Activated T-cell treated with anti-CD3 and anti-CD28 coated beads, Interleukin-2, amount 50 U/mL, for 24 hours (primary cell): ENCODE measurements around the gene SULT1E1.
"Not testable (repeated sequence)": the region's sequence is repeated elsewhere in the genome, so short reads cannot be mapped to it uniquely, and the experiment has no call there.

Experiments
- DNase-seq: peaks from one replicate; pipeline ENCODE4 v3.0.0-alpha.2; 2020
- H3K27ac Mint-ChIP-seq: 2 replicates; pipeline ENCODE4 v1.8.0; 2020; ENCODE audit warnings: mild to moderate bottlenecking, mixed read lengths
- H3K27me3 Mint-ChIP-seq: 2 replicates; pipeline ENCODE4 v1.8.0; 2020; ENCODE audit warnings: mixed read lengths
- H3K36me3 Mint-ChIP-seq: 2 replicates; pipeline ENCODE4 v1.8.0; 2020; ENCODE audit warnings: low read depth, mixed read lengths
- H3K4me1 Mint-ChIP-seq: 2 replicates; pipeline ENCODE4 v1.8.0; 2020; ENCODE audit warnings: low read depth, mixed read lengths
- H3K4me3 Mint-ChIP-seq: 2 replicates; pipeline ENCODE4 v1.8.0; 2020; ENCODE audit warnings: mild to moderate bottlenecking, moderate library complexity, mixed read lengths
- H3K9me3 Mint-ChIP-seq: 2 replicates; pipeline ENCODE4 v1.8.0; 2020; ENCODE audit warnings: mixed read lengths

The SULT1E1 gene

DNA sequence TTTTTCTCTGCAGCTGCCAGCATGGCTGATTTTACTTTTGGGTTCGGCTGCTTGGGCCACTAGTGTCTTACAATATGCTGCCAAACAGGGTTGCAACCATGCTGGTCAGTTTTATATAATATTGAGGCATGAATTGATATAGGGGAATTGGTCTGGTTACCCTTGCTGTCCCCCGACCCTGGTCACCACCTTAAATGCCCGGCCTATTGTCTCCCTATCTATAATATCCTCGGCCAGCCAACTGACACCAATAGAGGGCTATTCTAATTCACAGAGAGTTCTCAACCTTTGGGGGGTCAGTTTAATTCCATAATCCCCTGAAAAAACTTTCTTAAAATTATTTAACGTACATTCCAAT, 28.7 kb downstream of the SULT1E1 start:
- DNase-seq = no peak
- no peak overlapping the region for H3K27ac Mint-ChIP-seq
- H3K9me3 Mint-ChIP-seq = no peaks in the 10 kb centered on the region
- no peaks in the 10 kb centered on the region for H3K36me3 Mint-ChIP-seq
- peaks cover 14% of the 10 kb centered on the region for H3K4me1 Mint-ChIP-seq
- peak overlapping the region; percentile 74 for H3K4me3 Mint-ChIP-seq
- peaks cover 2% of the 10 kb centered on the region for H3K27me3 Mint-ChIP-seq

GRCh38 chr4:69830560-69831269, 29.2 kb downstream of the SULT1E1 start:
- H3K27me3 Mint-ChIP-seq = peaks cover 2% of the 10 kb centered on the region
- no peak overlapping the region for H3K4me3 Mint-ChIP-seq
- DNase-seq = no peak
- no peaks in the 10 kb centered on the region for H3K36me3 Mint-ChIP-seq
- no peak overlapping the region for H3K27ac Mint-ChIP-seq
- H3K4me1 Mint-ChIP-seq = peaks cover 12% of the 10 kb centered on the region
- H3K9me3 Mint-ChIP-seq = no peaks in the 10 kb centered on the region

GRCh38 chr4:69830192-69830559, 29.8 kb downstream of the SULT1E1 start:
- DNase-seq = no peak
- no peaks in the 10 kb centered on the region for H3K9me3 Mint-ChIP-seq
- H3K27ac Mint-ChIP-seq = no peak overlapping the region
- peaks cover 13% of the 10 kb centered on the region for H3K4me1 Mint-ChIP-seq
- H3K27me3 Mint-ChIP-seq = peaks cover 2% of the 10 kb centered on the region
- no peak overlapping the region for H3K4me3 Mint-ChIP-seq
- H3K36me3 Mint-ChIP-seq = no peaks in the 10 kb centered on the region

DNA sequence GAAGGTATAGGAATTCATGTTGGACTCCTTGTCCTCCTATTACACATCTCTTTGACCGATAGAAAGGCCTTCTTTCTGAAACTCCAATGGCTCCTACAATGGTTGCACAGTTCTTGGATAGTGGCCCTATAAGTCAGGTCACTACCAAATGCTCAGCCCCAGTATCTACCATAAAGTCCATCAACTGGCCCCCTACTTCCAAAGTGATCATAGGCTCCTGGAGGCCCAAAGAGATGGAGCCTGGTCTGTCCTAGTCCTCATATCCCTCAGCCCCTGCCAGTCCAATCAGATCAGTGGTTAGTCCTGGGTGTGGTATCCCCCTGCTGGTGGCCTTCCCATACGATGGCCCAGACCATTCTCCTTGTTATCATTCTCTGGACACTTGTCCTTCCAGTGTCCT, 30.3 kb downstream of the SULT1E1 start:
- no peak for DNase-seq
- peaks cover 18% of the 10 kb centered on the region for H3K4me1 Mint-ChIP-seq
- no peak overlapping the region for H3K27ac Mint-ChIP-seq
- peaks cover 2% of the 10 kb centered on the region for H3K27me3 Mint-ChIP-seq
- no peaks in the 10 kb centered on the region for H3K9me3 Mint-ChIP-seq
- H3K4me3 Mint-ChIP-seq = no peak overlapping the region
- no peaks in the 10 kb centered on the region for H3K36me3 Mint-ChIP-seq

- no peak overlapping the region for H3K27ac Mint-ChIP-seq
- H3K27me3 Mint-ChIP-seq = peaks cover 2% of the 10 kb centered on the region
- peaks cover 18% of the 10 kb centered on the region for H3K4me1 Mint-ChIP-seq
- no peak overlapping the region for H3K4me3 Mint-ChIP-seq
- no peaks in the 10 kb centered on the region for H3K9me3 Mint-ChIP-seq
- DNase-seq = no peak
- no peaks in the 10 kb centered on the region for H3K36me3 Mint-ChIP-seq
These were observed 31.1 kb downstream of the SULT1E1 start for GRCh38 chr4:69828828-69829227.

- H3K27ac Mint-ChIP-seq, H3K36me3 Mint-ChIP-seq, H3K27me3 Mint-ChIP-seq, H3K9me3 Mint-ChIP-seq, DNase-seq: not testable (repeated sequence)
- Mint-ChIP-seq H3K4me3 (peak overlapping the region; percentile 37), H3K4me1 (peaks cover 12% of the 10 kb centered on the region)
These were observed 34.9 kb downstream of the SULT1E1 start for GRCh38 chr4:69825056-69825455.

DNA sequence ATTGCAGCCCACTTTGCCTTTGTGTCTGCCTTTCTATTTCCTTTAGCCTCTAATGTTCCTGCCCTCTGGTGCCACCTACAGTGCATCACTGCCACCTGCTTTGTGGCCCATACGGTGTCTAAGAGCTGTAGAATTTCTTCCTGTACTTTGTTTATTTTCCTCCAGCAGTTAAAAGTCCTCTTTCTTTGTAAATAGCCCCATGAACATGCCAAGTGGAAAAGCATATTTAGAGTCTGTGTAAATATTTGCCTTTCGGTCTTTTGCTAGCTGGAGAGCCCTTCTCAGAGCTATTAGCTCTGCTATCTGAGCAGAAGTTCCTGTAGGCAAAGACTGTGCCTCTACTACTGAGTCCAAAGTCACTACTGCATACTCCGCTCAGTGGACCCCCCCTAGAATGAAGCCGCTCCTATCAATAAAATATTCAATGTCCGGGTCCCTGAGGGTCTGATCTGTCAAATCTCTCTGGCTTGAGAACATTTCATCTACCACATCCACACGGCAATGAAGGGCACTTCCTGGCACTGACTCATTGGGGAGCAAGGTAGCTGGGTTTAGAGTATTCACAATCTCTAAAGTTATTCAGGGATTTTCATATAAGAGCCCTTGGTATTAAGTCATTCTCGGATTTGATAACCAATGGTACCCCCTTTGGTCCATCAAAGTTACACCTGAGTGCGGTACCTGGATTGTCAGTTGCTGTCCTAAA, 36.3 kb downstream of the SULT1E1 start:
- no peak overlapping the region for H3K4me3 Mint-ChIP-seq
- H3K27me3 Mint-ChIP-seq = no peaks in the 10 kb centered on the region
- peaks cover 12% of the 10 kb centered on the region for H3K4me1 Mint-ChIP-seq
- H3K36me3 Mint-ChIP-seq = no peaks in the 10 kb centered on the region
- peak; percentile 45 for DNase-seq
- H3K27ac Mint-ChIP-seq = no peak overlapping the region
- no peaks in the 10 kb centered on the region for H3K9me3 Mint-ChIP-seq

DNA sequence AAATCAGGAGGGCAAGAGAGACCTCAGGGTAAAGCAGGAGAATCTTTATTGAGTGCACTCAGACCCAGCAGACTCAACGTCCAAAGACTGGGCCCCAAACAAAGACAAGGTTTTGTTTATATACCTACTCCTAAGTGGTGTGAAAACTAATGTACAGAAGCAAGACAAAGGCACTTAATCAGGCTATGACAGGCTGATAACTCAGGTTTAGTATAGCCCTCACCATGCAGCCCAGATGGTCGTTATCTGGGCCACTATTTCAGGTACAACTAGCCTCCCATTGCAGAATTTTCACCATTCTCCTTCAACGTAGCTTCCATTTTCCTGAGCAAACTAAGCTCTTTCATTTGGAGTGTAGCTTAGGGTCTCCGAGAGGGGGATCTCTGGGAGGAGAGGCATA, 36.9 kb downstream of the SULT1E1 start:
- Mint-ChIP-seq H3K4me3 (no peak overlapping the region), H3K36me3 (no peaks in the 10 kb centered on the region), H3K27me3 (no peaks in the 10 kb centered on the region), H3K27ac (no peak overlapping the region), H3K4me1 (peaks cover 12% of the 10 kb centered on the region), H3K9me3 (no peaks in the 10 kb centered on the region)
- DNase-seq = no peak

DNA sequence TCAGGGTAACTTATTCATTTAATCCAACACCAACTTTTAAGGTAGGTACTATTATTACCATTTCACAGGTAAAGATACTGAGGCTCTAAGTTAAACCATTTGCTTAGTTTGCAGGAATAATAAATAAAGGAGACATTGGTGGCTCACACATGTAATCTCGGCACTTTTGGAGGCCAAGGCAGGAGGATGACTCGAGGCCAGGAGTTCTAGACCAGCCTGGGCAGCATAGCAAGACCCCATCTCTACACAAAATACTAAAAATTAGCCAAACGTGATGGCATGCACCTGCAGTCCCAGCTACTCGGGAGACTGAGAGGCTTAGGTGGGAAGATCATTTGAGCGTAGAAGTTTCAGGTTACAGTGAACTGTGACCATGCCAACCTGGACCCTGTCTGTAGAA, 37.7 kb downstream of the SULT1E1 start:
- Mint-ChIP-seq H3K27me3 (no peaks in the 10 kb centered on the region), H3K4me1 (peaks cover 12% of the 10 kb centered on the region), H3K9me3 (no peaks in the 10 kb centered on the region), H3K4me3 (no peak overlapping the region), H3K27ac (no peak overlapping the region), H3K36me3 (no peaks in the 10 kb centered on the region)
- no peak for DNase-seq

DNA sequence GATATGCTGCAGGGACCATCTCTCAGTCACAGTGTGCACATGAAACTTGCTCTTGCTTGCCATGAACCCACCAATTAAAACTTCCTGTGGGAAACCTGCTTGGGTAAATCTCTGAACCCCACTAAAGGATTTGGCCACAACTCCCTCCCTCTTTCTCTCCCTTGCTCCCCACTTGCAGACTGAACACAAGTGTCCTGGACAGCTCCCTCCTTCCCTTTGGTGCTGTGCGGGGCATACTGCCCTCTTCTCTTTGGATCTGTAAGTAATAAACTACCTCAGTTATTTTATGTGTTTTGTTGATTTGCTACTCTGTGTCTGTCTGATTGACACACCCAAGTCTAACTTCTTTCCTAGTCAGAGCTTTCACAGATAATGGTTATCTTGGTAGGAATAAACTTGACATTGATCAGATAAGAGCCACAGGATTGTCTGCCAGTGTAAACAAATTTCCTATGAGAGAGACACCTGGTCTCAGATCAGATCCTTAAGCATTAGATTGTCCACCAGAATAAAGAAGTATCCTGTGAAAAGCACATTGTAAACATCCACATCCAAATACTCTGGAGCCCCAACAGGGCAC, 41.8 kb downstream of the SULT1E1 start:
- H3K4me3 Mint-ChIP-seq = no peak overlapping the region
- no peak overlapping the region for H3K27ac Mint-ChIP-seq
- no peak for DNase-seq
- H3K27me3 Mint-ChIP-seq = no peaks in the 10 kb centered on the region
- H3K9me3 Mint-ChIP-seq = no peaks in the 10 kb centered on the region
- H3K4me1 Mint-ChIP-seq = no peaks in the 10 kb centered on the region
- H3K36me3 Mint-ChIP-seq = no peaks in the 10 kb centered on the region

DNA sequence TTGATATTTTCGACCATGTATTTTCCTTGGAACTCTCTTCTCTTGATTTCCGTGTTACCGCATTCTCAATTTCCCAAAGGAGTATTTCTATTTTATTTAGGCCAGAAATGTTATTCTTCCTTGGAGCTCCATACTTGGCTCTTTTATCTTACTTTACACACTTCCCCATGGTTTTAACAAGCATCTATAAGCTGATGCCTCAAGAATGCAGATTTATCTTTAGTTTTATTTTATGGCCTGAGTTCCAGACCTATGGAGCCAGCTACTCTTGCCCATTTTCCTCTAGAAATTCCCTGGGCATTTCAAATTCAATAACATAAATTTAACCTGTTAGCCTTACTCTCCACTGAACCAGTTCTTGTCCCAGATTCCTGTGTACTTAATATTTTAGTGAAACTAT, 43.7 kb downstream of the SULT1E1 start:
- Mint-ChIP-seq H3K36me3 (no peaks in the 10 kb centered on the region), H3K4me1 (no peaks in the 10 kb centered on the region), H3K4me3 (no peak overlapping the region), H3K9me3 (no peaks in the 10 kb centered on the region), H3K27ac (no peak overlapping the region), H3K27me3 (no peaks in the 10 kb centered on the region)
- DNase-seq = no peak

GRCh38 chr4:69813628-69814027, 46.3 kb downstream of the SULT1E1 start:
- DNase-seq = no peak
- Mint-ChIP-seq H3K4me3 (no peak overlapping the region), H3K27ac (no peak overlapping the region), H3K36me3 (no peaks in the 10 kb centered on the region), H3K27me3 (no peaks in the 10 kb centered on the region), H3K4me1 (peaks cover 1% of the 10 kb centered on the region), H3K9me3 (no peaks in the 10 kb centered on the region)

DNA sequence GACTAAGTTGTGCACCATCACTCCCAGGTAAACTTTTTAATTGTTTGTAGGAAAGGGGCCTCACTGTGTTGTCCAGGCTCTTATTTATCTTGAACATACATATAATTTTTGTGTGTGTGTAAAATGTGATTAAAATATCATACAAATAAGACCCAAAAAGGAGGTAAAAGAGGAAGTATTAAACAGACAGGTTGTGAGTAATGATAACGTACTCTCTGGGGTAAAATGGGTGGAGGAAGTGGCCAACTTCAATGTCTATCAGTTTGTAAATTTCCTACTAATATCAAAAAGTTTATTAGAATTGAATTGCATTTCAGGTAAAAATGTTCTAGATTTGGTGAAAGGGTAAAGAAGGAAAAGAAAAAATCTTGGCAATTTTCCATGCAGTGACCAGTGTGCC, 48.8 kb downstream of the SULT1E1 start:
- no peak overlapping the region for H3K4me3 Mint-ChIP-seq
- H3K27ac Mint-ChIP-seq = no peak overlapping the region
- peaks cover 1% of the 10 kb centered on the region for H3K4me1 Mint-ChIP-seq
- no peaks in the 10 kb centered on the region for H3K27me3 Mint-ChIP-seq
- H3K36me3 Mint-ChIP-seq = no peaks in the 10 kb centered on the region
- H3K9me3 Mint-ChIP-seq = no peaks in the 10 kb centered on the region
- DNase-seq = no peak

DNA sequence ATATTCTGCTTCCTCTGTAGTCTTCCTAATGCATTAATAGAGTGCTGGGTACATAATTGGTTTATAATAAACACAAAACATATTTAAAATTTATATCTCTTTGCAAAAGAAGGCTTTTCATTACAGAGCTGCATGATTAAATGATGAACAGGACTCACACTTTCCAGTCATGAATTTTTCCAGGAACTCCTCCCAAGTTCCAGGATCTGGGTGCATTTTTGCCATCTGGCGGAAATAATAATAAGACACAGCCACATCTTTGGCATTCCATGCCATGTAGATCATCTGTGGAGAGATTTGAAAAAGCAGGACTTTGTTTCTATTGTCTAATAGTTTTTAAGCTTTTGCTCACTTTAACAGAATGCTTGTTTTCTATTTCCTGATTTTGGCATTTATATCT, 59.3 kb downstream of the SULT1E1 start:
- no peak for DNase-seq
- Mint-ChIP-seq H3K9me3 (peaks cover 2% of the 10 kb centered on the region), H3K27me3 (no peaks in the 10 kb centered on the region), H3K36me3 (no peaks in the 10 kb centered on the region), H3K4me3 (no peak overlapping the region), H3K4me1 (no peaks in the 10 kb centered on the region), H3K27ac (no peak overlapping the region)

DNA sequence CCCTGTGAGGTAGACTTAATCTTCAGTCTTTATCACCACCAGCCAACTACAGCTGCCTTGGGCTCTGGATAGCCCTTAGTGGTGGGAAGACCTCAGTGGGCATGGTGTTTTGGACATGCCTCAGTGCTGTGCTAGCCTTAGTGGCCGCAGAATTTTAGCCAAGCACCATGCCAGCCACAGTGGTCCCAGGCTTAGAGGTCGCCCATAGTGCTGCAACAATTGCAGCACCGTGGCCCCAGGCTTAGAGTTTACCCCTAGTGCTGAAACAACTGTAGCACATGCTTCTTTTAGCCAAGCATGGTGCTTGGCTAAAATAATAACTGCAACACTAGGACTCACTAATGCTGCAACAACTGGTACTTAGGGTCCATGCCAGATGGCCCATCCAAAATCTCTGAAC, 60.6 kb downstream of the SULT1E1 start:
- H3K4me1 Mint-ChIP-seq = no peaks in the 10 kb centered on the region
- no peak for DNase-seq
- H3K36me3 Mint-ChIP-seq = no peaks in the 10 kb centered on the region
- H3K27ac Mint-ChIP-seq = no peak overlapping the region
- no peaks in the 10 kb centered on the region for H3K27me3 Mint-ChIP-seq
- H3K4me3 Mint-ChIP-seq = no peak overlapping the region
- H3K9me3 Mint-ChIP-seq = peaks cover 2% of the 10 kb centered on the region
